Body of pancreas (tissue), 4 donors: Measurements from ENCODE around the gene MORF4L2.

ENCODE experiments used
- POLR2A ChIP-seq, 3 donors: fragments of 450-650 bp; IDR thresholded peaks; one replicate each; pipeline ENCODE4 v1.6.1; 2016; ENCODE audit warnings: antibody characterized with exemption in 3 of 3, mild to moderate bottlenecking in 2 of 3
- TF ChIP-seq, protein P1 (sequence below), 7 experiments: fragments of 450-650 bp in 4 of 7; fragments of 200-600 bp in 3 of 7; sonication (generic) in 3 of 7; IDR thresholded peaks; one replicate each; pipeline ENCODE4 v1.5.1; 2016 to 2019; ENCODE audit warnings: antibody characterized with exemption in 7 of 7

DNA sequence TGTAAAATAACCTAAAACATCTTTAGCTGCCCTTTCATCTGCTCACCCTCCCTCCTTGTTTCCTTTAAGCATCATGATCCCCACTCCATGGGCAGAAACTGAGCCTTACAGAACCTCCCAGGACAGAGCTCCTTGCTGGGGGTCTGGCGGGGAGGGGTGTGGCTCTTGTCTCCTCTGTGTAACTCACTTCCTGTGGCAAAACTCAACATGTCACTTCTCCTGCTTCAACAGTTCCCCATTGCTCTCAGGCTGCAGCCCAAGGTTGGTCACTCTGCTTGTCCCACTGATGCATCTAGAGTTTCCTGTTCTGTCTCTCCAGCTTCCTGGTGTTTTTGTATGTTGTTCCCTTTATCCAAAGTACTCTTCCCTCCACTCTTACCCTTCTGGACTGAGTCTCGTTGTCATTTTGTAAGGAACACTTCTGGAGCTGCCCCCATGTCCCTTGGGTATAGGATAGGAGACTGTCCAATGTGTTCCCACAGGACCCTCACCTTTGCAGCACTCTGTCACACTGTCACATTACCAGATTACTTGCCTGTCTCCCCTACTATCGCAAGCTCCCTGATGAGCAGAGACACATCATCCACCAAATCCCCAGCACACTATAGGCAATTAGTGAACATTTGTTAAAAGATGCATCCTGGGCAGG is 43.8 kb upstream of the MORF4L2 start:
- TF ChIP-seq, protein P1, sequence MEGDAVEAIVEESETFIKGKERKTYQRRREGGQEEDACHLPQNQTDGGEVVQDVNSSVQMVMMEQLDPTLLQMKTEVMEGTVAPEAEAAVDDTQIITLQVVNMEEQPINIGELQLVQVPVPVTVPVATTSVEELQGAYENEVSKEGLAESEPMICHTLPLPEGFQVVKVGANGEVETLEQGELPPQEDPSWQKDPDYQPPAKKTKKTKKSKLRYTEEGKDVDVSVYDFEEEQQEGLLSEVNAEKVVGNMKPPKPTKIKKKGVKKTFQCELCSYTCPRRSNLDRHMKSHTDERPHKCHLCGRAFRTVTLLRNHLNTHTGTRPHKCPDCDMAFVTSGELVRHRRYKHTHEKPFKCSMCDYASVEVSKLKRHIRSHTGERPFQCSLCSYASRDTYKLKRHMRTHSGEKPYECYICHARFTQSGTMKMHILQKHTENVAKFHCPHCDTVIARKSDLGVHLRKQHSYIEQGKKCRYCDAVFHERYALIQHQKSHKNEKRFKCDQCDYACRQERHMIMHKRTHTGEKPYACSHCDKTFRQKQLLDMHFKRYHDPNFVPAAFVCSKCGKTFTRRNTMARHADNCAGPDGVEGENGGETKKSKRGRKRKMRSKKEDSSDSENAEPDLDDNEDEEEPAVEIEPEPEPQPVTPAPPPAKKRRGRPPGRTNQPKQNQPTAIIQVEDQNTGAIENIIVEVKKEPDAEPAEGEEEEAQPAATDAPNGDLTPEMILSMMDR (IDR thresholded peaks at IDR 0.05) = no peak
- no peak for TF ChIP-seq POLR2A (IDR thresholded peaks at IDR 0.05)
